ENCODE results near the gene GRM1.

GRM1 gene

GRCh38 chr6:146028851-146029572, at the start of gene GRM1:
GRM1 (plus strand) TSS chr6:146029062; CDS start chr6:146029518, 456 bp downstream.
- no peak for DNase-seq

GRCh38 chr6:146009338-146009737, 19.5 kb upstream of the GRM1 start:
- DNase-seq: no peak

- DNase-seq: no peak
Observed at GRCh38 chr6:146014233-146014632, 14.6 kb upstream of the GRM1 start.

GRCh38 chr6:146017672-146018071, 11.2 kb upstream of the GRM1 start:
- no peak for DNase-seq

- no peak for DNase-seq
Observed at GRCh38 chr6:146026873-146027272, 2.0 kb upstream of the GRM1 start.

- peak in 1 of 2 experiments; percentile 31 for DNase-seq
Observed at GRCh38 chr6:146027586-146028251, 1.1 kb upstream of the GRM1 start.

GRCh38 chr6:146028252-146028795, 538 bp upstream of the GRM1 start:
- DNase-seq: no peak

GRCh38 chr6:146029573-146030184, 817 bp downstream of the GRM1 start:
- no peak for DNase-seq

- no peak for DNase-seq
Observed at GRCh38 chr6:146032387-146032786, 3.5 kb downstream of the GRM1 start.

GRCh38 chr6:146040360-146040759, 11.5 kb downstream of the GRM1 start:
- DNase-seq: no peak

GRCh38 chr6:146041282-146041681, 12.4 kb downstream of the GRM1 start:
- peak in 1 of 2 experiments; percentile 18 for DNase-seq

GRCh38 chr6:146047371-146047770, 18.5 kb downstream of the GRM1 start:
- no peak for DNase-seq

- no peak for DNase-seq
Observed at GRCh38 chr6:146050168-146050567, 21.3 kb downstream of the GRM1 start.

- no peak for DNase-seq
Observed at GRCh38 chr6:146056506-146056905, 27.6 kb downstream of the GRM1 start.

- DNase-seq: no peak
Observed at GRCh38 chr6:146065690-146066089, 36.8 kb downstream of the GRM1 start.

- no peak for DNase-seq
Observed at GRCh38 chr6:146066506-146066905, 37.6 kb downstream of the GRM1 start.

- DNase-seq: no peak
Observed at GRCh38 chr6:146071781-146072180, 42.9 kb downstream of the GRM1 start.

- no peak for DNase-seq
Observed at GRCh38 chr6:146077992-146078391, 49.1 kb downstream of the GRM1 start.

- no peak for DNase-seq
Observed at GRCh38 chr6:146087386-146087785, 58.5 kb downstream of the GRM1 start.

GRCh38 chr6:146090474-146090873, 61.6 kb downstream of the GRM1 start:
- DNase-seq: no peak

- DNase-seq: no peak
Observed at GRCh38 chr6:146092961-146093686, 64.3 kb downstream of the GRM1 start.

- no peak for DNase-seq
Observed at GRCh38 chr6:146095481-146095880, 66.6 kb downstream of the GRM1 start.

GRCh38 chr6:146097586-146097985, 68.7 kb downstream of the GRM1 start:
- no peak for DNase-seq
